HL-60 (cell line): ENCODE measurements around the gene EGFL6.
"Not testable (repeated sequence)": the region's sequence is repeated elsewhere in the genome, so short reads cannot be mapped to it uniquely, and the experiment has no call there.

ENCODE experiments used
- DNase-seq, 2 experiments: peaks; one replicate each; pipeline ENCODE4 v3.0.0-alpha.2; 2010 to 2020; ENCODE audit warnings: low read depth in 1 of 2, low spot score in 1 of 2
- H3K27ac ChIP-seq: fragments of 250-450 bp; sonication (Bioruptor Pico); replicated peaks from 2 replicates; pipeline ENCODE4 v1.5.1; 2020; ENCODE audit warnings: mild to moderate bottlenecking, moderate library complexity
- H3K27me3 ChIP-seq: fragments of 250-450 bp; sonication (Bioruptor Pico); 2 replicates; pipeline ENCODE4 v1.5.1; 2021; ENCODE audit warnings: mild to moderate bottlenecking, moderate library complexity; ENCODE audit not compliant: insufficient read depth, poor library complexity, severe bottlenecking
- H3K4me3 ChIP-seq: replicated peaks from 2 replicates; pipeline ENCODE4 v1.5.1; 2011; ENCODE audit warnings: mild to moderate bottlenecking, control low read depth, low read length; ENCODE audit not compliant: insufficient read depth
- GABPA ChIP-seq: IDR thresholded peaks from 2 replicates; pipeline ENCODE4 v1.6.1; 2012; ENCODE audit warnings: low read depth
- POLR2AphosphoS5 ChIP-seq: IDR thresholded peaks from 2 replicates; pipeline ENCODE4 v1.6.1; 2012; ENCODE audit warnings: low read depth
- SPI1 ChIP-seq: IDR thresholded peaks from 2 replicates; pipeline ENCODE4 v1.6.1; 2012; ENCODE audit warnings: low read depth, mild to moderate bottlenecking, borderline replicate concordance
- TF ChIP-seq, protein P1 (sequence below): IDR thresholded peaks from 2 replicates; pipeline ENCODE4 v1.6.1; 2012; ENCODE audit warnings: low read depth; ENCODE audit not compliant: insufficient replicate concordance
- TF ChIP-seq, protein P2 (sequence below): IDR thresholded peaks from one replicate; pipeline ENCODE4 v1.5.1; 2011; ENCODE audit warnings: low read length, control low read depth, inconsistent platforms; ENCODE audit not compliant: insufficient read depth

The EGFL6 gene

GRCh38 chrX:13667919-13668318 lies 98.5 kb downstream of the EGFL6 start:
- Histone ChIP-seq H3K27ac (no peak overlapping the region), H3K4me3 (no peak overlapping the region), H3K27me3 (no peaks in the 10 kb centered on the region)
- TF ChIP-seq GABPA: no peak
- no peak for TF ChIP-seq SPI1
- TF ChIP-seq, protein P1, sequence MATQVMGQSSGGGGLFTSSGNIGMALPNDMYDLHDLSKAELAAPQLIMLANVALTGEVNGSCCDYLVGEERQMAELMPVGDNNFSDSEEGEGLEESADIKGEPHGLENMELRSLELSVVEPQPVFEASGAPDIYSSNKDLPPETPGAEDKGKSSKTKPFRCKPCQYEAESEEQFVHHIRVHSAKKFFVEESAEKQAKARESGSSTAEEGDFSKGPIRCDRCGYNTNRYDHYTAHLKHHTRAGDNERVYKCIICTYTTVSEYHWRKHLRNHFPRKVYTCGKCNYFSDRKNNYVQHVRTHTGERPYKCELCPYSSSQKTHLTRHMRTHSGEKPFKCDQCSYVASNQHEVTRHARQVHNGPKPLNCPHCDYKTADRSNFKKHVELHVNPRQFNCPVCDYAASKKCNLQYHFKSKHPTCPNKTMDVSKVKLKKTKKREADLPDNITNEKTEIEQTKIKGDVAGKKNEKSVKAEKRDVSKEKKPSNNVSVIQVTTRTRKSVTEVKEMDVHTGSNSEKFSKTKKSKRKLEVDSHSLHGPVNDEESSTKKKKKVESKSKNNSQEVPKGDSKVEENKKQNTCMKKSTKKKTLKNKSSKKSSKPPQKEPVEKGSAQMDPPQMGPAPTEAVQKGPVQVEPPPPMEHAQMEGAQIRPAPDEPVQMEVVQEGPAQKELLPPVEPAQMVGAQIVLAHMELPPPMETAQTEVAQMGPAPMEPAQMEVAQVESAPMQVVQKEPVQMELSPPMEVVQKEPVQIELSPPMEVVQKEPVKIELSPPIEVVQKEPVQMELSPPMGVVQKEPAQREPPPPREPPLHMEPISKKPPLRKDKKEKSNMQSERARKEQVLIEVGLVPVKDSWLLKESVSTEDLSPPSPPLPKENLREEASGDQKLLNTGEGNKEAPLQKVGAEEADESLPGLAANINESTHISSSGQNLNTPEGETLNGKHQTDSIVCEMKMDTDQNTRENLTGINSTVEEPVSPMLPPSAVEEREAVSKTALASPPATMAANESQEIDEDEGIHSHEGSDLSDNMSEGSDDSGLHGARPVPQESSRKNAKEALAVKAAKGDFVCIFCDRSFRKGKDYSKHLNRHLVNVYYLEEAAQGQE: no peak
- TF ChIP-seq, protein P2, sequence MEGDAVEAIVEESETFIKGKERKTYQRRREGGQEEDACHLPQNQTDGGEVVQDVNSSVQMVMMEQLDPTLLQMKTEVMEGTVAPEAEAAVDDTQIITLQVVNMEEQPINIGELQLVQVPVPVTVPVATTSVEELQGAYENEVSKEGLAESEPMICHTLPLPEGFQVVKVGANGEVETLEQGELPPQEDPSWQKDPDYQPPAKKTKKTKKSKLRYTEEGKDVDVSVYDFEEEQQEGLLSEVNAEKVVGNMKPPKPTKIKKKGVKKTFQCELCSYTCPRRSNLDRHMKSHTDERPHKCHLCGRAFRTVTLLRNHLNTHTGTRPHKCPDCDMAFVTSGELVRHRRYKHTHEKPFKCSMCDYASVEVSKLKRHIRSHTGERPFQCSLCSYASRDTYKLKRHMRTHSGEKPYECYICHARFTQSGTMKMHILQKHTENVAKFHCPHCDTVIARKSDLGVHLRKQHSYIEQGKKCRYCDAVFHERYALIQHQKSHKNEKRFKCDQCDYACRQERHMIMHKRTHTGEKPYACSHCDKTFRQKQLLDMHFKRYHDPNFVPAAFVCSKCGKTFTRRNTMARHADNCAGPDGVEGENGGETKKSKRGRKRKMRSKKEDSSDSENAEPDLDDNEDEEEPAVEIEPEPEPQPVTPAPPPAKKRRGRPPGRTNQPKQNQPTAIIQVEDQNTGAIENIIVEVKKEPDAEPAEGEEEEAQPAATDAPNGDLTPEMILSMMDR: no peak
- TF ChIP-seq POLR2AphosphoS5: no peak
- DNase-seq: no peak

DNA sequence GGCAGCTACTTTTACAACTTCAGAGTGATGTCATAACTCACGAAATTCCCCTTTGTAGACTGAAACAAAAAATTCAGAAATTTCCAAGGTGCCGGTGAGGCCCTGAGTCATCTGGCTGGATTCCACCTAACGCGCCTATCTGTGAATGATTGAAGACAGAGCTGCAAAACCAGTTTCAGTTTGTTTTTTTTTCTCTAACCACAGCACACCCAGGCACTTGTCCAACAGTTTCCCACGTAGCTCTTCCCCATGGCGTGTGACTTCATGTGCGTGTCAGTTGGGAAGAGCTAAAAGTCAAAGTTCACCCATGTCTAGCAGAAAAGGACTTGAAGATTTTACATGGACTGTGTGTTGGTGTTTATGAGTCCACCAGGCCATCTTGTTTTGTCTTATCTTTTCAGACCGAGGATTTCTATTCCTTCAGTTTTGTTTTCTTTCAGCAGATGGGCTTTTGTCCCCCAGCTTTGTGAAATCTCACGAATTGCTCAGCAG lies 99.9 kb downstream of the EGFL6 start:
- peak; percentile 28 to 47 for DNase-seq
- H3K27me3 ChIP-seq: no peaks in the 10 kb centered on the region
- TF ChIP-seq, protein P2: no peak
- H3K27ac ChIP-seq: peak overlapping the region; percentile 5
- no peak overlapping the region for H3K4me3 ChIP-seq

DNA sequence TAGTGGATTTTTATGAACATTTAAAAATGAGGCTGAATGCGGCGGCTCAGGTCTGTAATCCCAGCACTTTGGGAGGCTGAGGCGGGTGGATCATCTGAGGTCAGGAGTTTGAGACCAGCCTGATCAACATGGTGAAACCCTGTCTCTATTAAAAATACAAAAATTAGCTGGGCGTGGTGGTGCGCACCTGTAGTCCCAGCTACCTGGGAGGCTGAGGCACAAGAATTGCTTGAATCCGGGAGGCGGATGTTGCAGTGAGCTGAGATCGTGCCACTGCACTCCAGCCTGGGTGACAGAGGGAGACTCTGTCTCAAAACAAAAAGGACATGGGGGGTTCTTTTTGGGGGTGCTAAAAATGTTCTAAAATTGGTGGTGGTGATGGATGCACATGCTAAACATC lies 100.4 kb downstream of the EGFL6 start:
- peak overlapping the region; percentile 5 for H3K27ac ChIP-seq
- H3K4me3 ChIP-seq, H3K27me3 ChIP-seq, DNase-seq: not testable (repeated sequence)

DNA sequence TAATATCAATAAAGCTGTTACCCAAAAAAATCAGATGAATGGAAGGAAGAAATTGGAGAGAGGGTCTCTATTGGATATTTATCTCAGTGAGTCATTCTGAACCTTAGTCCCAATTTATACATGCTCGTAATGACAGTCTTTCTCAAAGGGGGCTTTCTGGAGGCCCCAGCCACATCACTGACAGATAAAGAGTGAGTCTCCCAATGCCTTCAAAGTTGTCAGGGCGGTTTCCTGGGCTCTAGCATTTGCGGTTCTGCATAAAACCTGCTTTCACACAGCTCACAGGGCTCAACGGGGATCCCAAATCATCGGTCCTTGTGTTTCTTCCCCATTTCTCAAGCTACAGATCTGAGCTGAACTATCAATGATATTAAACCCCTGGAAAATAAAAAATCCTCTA lies 100.8 kb downstream of the EGFL6 start:
- no peak for DNase-seq
- TF ChIP-seq, protein P1: no peak
- Histone ChIP-seq H3K4me3 (no peak overlapping the region), H3K27ac (no peak overlapping the region), H3K27me3 (no peaks in the 10 kb centered on the region)

- Histone ChIP-seq H3K27ac (no peak overlapping the region), H3K27me3 (no peaks in the 10 kb centered on the region), H3K4me3 (no peak overlapping the region)
- TF ChIP-seq, protein P1: no peak
- TF ChIP-seq SPI1 (no peak), GABPA (no peak), POLR2AphosphoS5 (no peak)
- TF ChIP-seq, protein P2: no peak
- no peak for DNase-seq
Observed at GRCh38 chrX:13673016-13673415, 103.6 kb downstream of the EGFL6 start.
